SU-DHL-6 (cell line): ENCODE data around the gene RAB31.

Source experiments
- EZH2phosphoT487 ChIP-seq: fragments of 200-600 bp; sonication (generic), shearing (Covaris generic); conservative IDR thresholded peaks from 2 replicates; pipeline ENCODE4 v1.6.1; 2018; ENCODE audit warnings: mild to moderate bottlenecking, antibody characterized with exemption, low read length, moderate library complexity, mixed read lengths
- TF ChIP-seq, protein P1 (sequence below): fragments of 200-600 bp; sonication (generic); IDR thresholded peaks from one replicate; pipeline ENCODE4 v1.5.1; 2017; ENCODE audit warnings: antibody characterized with exemption, mild to moderate bottlenecking, low read length, moderate library complexity; ENCODE audit not compliant: insufficient read depth, poor library complexity, severe bottlenecking

DNA sequence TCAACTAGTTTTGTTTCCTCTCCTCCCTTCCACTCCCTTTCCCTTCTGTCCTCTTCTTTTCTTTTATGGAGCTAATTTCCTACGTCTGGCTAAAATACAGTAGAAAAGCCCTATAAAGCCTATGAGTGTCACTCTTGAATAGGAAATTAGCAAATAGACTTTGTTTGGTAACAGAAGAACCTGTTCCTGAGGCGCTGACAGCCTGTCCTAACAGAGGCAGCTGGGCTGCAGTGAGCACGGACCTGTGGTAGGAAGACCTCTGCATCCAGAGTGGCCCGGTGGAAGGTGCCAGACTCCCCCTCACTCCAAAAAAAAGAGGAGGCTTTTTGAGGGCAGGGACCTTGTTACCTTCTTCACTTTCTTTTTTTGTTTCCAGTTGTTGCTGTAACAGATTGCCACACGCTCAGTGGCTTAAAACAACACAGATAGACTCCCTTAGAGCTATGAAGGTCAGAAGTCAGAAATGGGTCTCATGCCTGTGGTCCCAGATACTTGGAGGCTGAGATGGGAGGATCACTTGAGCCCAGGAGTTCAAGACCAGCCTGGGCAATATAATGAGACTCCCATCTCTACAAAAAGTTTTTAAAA is 96.5 kb downstream of the RAB31 start:
- TF ChIP-seq, protein P1, sequence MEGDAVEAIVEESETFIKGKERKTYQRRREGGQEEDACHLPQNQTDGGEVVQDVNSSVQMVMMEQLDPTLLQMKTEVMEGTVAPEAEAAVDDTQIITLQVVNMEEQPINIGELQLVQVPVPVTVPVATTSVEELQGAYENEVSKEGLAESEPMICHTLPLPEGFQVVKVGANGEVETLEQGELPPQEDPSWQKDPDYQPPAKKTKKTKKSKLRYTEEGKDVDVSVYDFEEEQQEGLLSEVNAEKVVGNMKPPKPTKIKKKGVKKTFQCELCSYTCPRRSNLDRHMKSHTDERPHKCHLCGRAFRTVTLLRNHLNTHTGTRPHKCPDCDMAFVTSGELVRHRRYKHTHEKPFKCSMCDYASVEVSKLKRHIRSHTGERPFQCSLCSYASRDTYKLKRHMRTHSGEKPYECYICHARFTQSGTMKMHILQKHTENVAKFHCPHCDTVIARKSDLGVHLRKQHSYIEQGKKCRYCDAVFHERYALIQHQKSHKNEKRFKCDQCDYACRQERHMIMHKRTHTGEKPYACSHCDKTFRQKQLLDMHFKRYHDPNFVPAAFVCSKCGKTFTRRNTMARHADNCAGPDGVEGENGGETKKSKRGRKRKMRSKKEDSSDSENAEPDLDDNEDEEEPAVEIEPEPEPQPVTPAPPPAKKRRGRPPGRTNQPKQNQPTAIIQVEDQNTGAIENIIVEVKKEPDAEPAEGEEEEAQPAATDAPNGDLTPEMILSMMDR, result no peak
- TF ChIP-seq EZH2phosphoT487, result no peak
